Calu3 (cell line): ENCODE results near the gene JAZF1. TPM values are rescaled to one million over a fixed set of nuclear protein-coding genes. Genes with fewer than 3 reads are reported as not detected.

Experiments
- BruUV-seq: library from RNA; stranded (reverse); fragments of 400-500 nt; replicated peaks from 2 replicates; lab custom pipeline; 2021; lab: Mats Ljungman, UMichigan
- CTCF ChIA-PET: fragments of 300-600 bp; sonication (Branson Sonifier 250); formaldehyde crosslinking; loops from one replicate; lab custom pipeline; 2022; ENCODE audit warnings: antibody characterized with exemption; lab: Charles Lee
- DNase-seq: peaks from one replicate; pipeline ENCODE4 v3.0.0; 2022
- H3K27ac Mint-ChIP-seq: one replicate; pipeline ENCODE4 v1.8.0; 2022; ENCODE audit warnings: mixed read lengths; ENCODE audit not compliant: unreplicated experiment
- H3K27me3 Mint-ChIP-seq: one replicate; pipeline ENCODE4 v1.8.0; 2022; ENCODE audit warnings: mixed read lengths; ENCODE audit not compliant: unreplicated experiment
- H3K36me3 Mint-ChIP-seq: one replicate; pipeline ENCODE4 v1.8.0; 2022; ENCODE audit warnings: mild to moderate bottlenecking, moderate library complexity, mixed read lengths; ENCODE audit not compliant: insufficient read depth, unreplicated experiment
- H3K4me1 Mint-ChIP-seq: one replicate; pipeline ENCODE4 v1.8.0; 2022; ENCODE audit warnings: mild to moderate bottlenecking, low read depth, mixed read lengths; ENCODE audit not compliant: unreplicated experiment
- H3K4me3 Mint-ChIP-seq: one replicate; pipeline ENCODE4 v1.8.0; 2022; ENCODE audit warnings: mild to moderate bottlenecking, low read depth, moderate library complexity, mixed read lengths; ENCODE audit not compliant: unreplicated experiment
- H3K9me3 Mint-ChIP-seq: one replicate; pipeline ENCODE4 v1.8.0; 2022; ENCODE audit warnings: low read depth, mixed read lengths; ENCODE audit not compliant: unreplicated experiment
- intact Hi-C: fragments of 100-400 bp; cut with micrococcal nuclease; formaldehyde crosslinking; loops from one replicate; pipeline ENCODE4 v1.10.0; 2022; ENCODE audit not compliant: unreplicated experiment
- total RNA-seq: library from RNA; stranded (reverse); gene quantifications from 2 replicates; pipeline ENCODE4 v1.2.3, GENCODE V29; 2022
- TF ChIP-seq, protein P1 (sequence below): fragments of 200-600 bp; IDR thresholded peaks from one replicate; pipeline ENCODE4 v1.8.0; 2022; ENCODE audit warnings: antibody characterized with exemption; ENCODE audit not compliant: unreplicated experiment

Gene JAZF1
- total RNA-seq, 1 experiment from 2014 or later: 10.7 TPM

DNA sequence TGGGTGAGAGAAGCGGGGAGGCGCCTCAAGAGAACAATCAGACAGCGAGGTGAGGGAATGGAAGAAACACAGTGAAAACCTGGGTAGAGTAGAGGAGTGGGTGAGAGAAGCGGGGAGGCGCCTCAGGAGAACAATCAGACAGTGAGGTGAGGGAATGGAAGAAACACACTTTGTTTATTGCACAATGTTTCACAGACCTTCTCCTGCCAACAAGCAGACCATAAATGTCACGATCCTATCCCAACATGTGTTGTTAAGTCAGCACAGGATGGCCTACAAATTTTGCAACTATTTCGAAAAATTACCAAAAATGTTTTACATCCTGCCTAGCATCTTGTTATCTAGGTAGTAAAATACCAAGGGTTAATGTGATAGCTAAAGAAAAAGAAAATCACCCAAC, 115.3 kb downstream of the JAZF1 start:
- TF ChIP-seq, protein P1, sequence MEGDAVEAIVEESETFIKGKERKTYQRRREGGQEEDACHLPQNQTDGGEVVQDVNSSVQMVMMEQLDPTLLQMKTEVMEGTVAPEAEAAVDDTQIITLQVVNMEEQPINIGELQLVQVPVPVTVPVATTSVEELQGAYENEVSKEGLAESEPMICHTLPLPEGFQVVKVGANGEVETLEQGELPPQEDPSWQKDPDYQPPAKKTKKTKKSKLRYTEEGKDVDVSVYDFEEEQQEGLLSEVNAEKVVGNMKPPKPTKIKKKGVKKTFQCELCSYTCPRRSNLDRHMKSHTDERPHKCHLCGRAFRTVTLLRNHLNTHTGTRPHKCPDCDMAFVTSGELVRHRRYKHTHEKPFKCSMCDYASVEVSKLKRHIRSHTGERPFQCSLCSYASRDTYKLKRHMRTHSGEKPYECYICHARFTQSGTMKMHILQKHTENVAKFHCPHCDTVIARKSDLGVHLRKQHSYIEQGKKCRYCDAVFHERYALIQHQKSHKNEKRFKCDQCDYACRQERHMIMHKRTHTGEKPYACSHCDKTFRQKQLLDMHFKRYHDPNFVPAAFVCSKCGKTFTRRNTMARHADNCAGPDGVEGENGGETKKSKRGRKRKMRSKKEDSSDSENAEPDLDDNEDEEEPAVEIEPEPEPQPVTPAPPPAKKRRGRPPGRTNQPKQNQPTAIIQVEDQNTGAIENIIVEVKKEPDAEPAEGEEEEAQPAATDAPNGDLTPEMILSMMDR: no peak
- BruUV-seq: no TSS peak
- DNase-seq: no peak
- Mint-ChIP-seq H3K36me3 (no peaks in the 10 kb centered on the region), H3K27me3 (no peaks in the 10 kb centered on the region), H3K4me1 (peaks cover 49% of the 10 kb centered on the region), H3K4me3 (no peak overlapping the region), H3K27ac (no peak overlapping the region), H3K9me3 (no peaks in the 10 kb centered on the region)
- intact Hi-C loops: no loop called here
- CTCF ChIA-PET: no interaction called here

DNA sequence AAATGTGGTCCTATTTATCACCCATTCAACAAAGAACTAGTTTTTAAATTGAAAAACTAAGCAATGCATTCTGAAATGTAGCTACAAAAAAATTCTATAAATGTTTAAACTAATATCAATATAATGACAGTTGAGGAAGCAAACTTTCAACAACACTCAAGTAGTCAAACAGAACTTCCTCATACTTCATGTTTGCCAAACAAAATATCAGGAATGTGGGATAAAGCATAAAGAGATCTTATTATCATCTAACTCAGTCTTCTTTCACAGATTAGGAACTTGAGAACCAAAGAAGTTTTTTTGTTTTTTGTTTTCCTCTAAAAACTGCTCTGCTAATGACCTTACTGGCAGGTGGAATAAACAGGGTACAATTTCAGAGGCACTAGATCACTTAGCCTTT, 116.2 kb downstream of the JAZF1 start:
- Mint-ChIP-seq H3K4me1 (peaks cover 49% of the 10 kb centered on the region), H3K9me3 (no peaks in the 10 kb centered on the region), H3K4me3 (no peak overlapping the region), H3K27ac (no peak overlapping the region), H3K27me3 (no peaks in the 10 kb centered on the region), H3K36me3 (no peaks in the 10 kb centered on the region)
- no peak for DNase-seq
- TF ChIP-seq, protein P1: no peak
- CTCF ChIA-PET: interaction anchor here (0.9 to 3.5 kb wide), 4 partner anchors 10 to 29 kb away, joined by 4 to 88 read pairs (median 12); no protein-coding TSS in a partner anchor
- BruUV-seq: no TSS peak
- intact Hi-C loops: no loop called here

DNA sequence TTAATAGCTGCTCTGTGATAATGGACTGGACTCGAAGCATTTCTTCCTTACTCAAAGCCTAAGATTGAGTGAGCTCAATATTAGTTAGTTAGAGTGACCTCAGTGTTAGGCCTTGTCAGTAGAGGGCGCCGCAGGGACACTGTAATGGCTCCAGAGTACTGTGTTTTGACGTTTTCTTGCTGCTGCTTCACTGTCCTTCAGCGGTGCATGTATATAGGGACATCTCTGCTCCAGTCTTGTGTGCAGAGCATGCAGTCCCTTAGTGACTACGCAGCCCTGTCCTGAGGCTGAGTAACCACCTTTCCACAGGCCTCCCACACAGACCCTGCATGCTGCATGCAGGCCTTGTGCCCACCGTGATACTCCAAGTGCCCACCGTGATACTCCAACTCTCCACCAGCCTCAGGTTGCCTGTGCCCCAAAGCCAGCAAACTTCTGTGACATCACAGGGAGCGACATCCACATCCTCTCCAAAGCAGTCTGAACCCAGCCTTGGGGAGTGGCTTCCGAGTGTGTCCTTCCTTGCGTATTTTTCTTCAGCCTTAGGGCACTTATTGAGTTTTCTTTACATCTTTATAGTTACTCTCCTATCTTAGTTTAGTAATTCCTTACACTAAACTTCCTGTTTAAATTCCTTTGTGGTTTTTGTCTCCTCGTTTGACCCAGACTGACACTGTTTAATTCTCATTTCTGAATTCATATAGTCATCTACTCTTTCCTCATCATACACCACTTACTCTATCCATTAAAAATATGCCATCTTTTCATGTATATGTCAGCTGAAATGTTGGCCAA, 118.2 kb downstream of the JAZF1 start:
- Mint-ChIP-seq H3K9me3 (no peaks in the 10 kb centered on the region), H3K4me3 (peak overlapping the region; percentile 15), H3K27ac (peak overlapping the region; percentile 15), H3K36me3 (no peaks in the 10 kb centered on the region), H3K27me3 (no peaks in the 10 kb centered on the region), H3K4me1 (peaks cover 39% of the 10 kb centered on the region)
- no TSS peak for BruUV-seq
- TF ChIP-seq, protein P1: peak; percentile 88
- intact Hi-C loops: loop anchor here (1.0 kb wide), 2 partner anchors 16 to 34 kb away; no protein-coding TSS in a partner anchor
- DNase-seq: peak; percentile 91
- CTCF ChIA-PET: interaction anchor here (0.5 to 3.5 kb wide), 42 partner anchors 9 to 866 kb away, joined by 3 to 88 read pairs (median 4); partner anchors contain the start of gene TAX1BP1

DNA sequence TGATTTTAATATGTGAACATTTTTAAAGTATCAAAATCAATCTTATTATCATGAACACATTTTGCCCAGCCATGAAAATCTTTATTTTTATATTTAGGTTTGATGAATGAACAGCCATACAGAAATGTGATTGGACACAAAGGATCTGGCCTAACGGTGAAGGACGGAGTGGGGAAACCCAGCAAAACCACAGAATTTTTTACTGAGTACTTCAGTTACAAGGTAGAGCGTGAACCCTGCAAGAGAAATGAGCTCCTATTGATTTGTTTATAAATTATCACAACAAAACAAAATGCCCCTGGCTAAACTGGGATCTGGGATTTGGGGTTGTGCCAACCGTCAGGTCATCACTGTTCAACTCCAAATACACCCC, 118.8 kb downstream of the JAZF1 start:
- BruUV-seq: no TSS peak
- TF ChIP-seq, protein P1: no peak
- no peaks in the 10 kb centered on the region for H3K27me3 Mint-ChIP-seq
- H3K9me3 Mint-ChIP-seq: no peaks in the 10 kb centered on the region
- no peak overlapping the region for H3K27ac Mint-ChIP-seq
- H3K36me3 Mint-ChIP-seq: no peaks in the 10 kb centered on the region
- peak overlapping the region; percentile 15 for H3K4me3 Mint-ChIP-seq
- intact Hi-C loops: loop anchor here (1.0 kb wide), 2 partner anchors 16 to 34 kb away; no protein-coding TSS in a partner anchor
- no peak for DNase-seq
- peaks cover 39% of the 10 kb centered on the region for H3K4me1 Mint-ChIP-seq
- CTCF ChIA-PET: interaction anchor here (0.5 to 3.5 kb wide), 41 partner anchors 8 to 877 kb away, joined by 3 to 88 read pairs (median 4); partner anchors contain the start of genes HOXA11 and TAX1BP1
